ENCODE results near the gene CYTH2. TPM values are rescaled to one million over a fixed set of nuclear protein-coding genes. Genes with fewer than 3 reads are reported as not detected.

CYTH2 gene
- polyA plus RNA-seq, 6 donors from 2014 or later = 10.0 to 29.9 (median 20.3) TPM

GRCh38 chr19:48444936-48445200 lies 24.3 kb upstream of the CYTH2 start:
- Mint-ChIP-seq H3K27me3 (peaks cover 9 to 21% (median 20%) of the 10 kb centered on the region in 3 donors), H3K27ac (peak overlapping the region in 3 of 6 donors; percentile 97 to 99 (median 99)), H3K36me3 (peaks cover 4 to 20% of the 10 kb centered on the region in 2 donors), H3K4me3 (peak overlapping the region; percentile 95 to 99 (median 99)), H3K4me1 (peaks cover 33 to 45% (median 37%) of the 10 kb centered on the region in 3 donors), H3K9me3 (no peaks in the 10 kb centered on the region)
- DNase-seq (no peak), ATAC-seq (ENCODE audit: low read depth in 2 of 2) (no peak)

- H3K27me3 Mint-ChIP-seq = peaks cover 9 to 21% (median 20%) of the 10 kb centered on the region in 3 donors
- peak overlapping the region; percentile 95 to 99 (median 99) for H3K4me3 Mint-ChIP-seq
- DNase-seq = no peak
- ATAC-seq (ENCODE audit: low read depth in 2 of 2) = peak; percentile 35 to 43
- peaks cover 4 to 20% of the 10 kb centered on the region in 2 donors for H3K36me3 Mint-ChIP-seq
- peak overlapping the region; percentile 97 to 99 (median 99) for H3K27ac Mint-ChIP-seq
- no peaks in the 10 kb centered on the region for H3K9me3 Mint-ChIP-seq
- peaks cover 33 to 45% (median 37%) of the 10 kb centered on the region in 3 donors for H3K4me1 Mint-ChIP-seq
Measured at GRCh38 chr19:48445256-48445605, 23.9 kb upstream of the CYTH2 start.

DNA sequence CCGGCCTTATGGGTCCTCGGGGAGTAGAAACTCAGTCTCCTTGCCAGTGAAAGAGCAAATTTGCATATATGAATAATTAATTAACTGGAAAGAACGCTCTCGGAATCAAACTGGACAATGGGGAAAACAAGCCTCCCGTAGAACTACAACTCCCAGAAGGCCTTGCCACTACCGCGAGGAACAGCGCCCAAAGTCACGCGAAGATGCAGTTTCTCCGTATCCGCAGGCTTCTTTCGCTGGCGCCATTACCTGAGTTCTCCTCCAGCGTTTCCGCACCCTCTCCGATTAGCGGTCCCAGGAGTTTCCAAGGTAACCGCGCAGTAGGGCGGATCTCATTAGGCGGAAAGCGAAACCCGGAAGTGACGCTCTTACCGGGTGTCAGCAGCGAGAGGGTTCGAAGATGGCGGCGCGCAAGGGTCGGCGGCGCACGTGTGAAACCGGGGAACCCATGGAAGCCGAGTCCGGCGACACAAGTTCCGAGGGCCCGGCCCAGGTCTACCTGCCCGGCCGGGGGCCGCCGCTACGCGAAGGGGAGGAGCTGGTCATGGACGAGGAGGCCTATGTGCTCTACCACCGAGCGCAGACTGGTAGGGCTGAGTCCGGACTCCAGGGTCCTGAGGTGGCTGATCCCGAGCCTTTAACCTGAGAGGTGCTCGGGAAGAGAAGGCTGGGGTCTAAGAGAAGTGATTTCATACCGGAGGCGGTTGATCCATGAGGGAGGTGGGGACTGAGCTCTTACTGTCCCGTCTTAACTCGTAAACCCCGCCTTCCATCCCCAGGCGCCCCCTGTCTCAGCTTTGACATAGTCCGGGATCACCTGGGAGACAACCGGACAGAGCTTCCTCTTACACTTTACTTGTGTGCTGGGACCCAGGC lies 23.3 kb upstream of the CYTH2 start, which contains the start of gene GRWD1:
GRWD1 (plus strand) TSS at position 378 of the 876 bp plus-strand sequence; CDS start at position 401, 23 bp downstream.
- no peaks in the 10 kb centered on the region for H3K9me3 Mint-ChIP-seq
- H3K4me1 Mint-ChIP-seq = peaks cover 33 to 45% (median 37%) of the 10 kb centered on the region in 3 donors
- H3K4me3 Mint-ChIP-seq = peak within 1 kb of the TSS; percentile 95 to 99 (median 99)
- peak within 1 kb of the TSS; percentile 97 to 99 (median 99) for H3K27ac Mint-ChIP-seq
- peaks cover 4 to 20% of the 10 kb centered on the region in 2 donors for H3K36me3 Mint-ChIP-seq
- peaks cover 9 to 21% (median 20%) of the 10 kb centered on the region in 3 donors for H3K27me3 Mint-ChIP-seq
- peak; percentile 87 to 89 for ATAC-seq (ENCODE audit: low read depth in 2 of 2)
- DNase-seq = peak; percentile 87

DNA sequence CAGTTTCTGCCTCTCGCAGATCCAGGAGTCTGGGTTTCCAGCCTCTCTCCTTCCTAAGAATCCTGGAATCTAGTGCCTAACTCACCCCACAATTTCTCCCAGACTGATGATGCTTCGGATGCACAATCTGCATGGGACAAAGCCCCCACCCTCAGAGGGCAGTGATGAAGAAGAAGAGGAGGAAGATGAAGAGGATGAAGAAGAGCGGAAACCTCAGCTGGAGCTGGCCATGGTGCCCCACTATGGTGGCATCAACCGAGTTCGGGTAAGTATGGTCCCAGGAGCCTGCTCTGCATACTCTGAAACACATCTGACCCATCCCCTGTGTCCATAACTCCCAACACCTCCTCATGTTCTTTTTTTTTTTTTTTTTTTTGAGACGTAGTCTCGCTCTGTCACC lies 22.6 kb upstream of the CYTH2 start:
- peaks cover 33 to 44% (median 37%) of the 10 kb centered on the region in 3 donors for H3K4me1 Mint-ChIP-seq
- H3K9me3 Mint-ChIP-seq = no peaks in the 10 kb centered on the region
- no peak for DNase-seq
- peak overlapping the region in 4 of 6 donors; percentile 97 to 99 (median 99) for H3K27ac Mint-ChIP-seq
- ATAC-seq (ENCODE audit: low read depth in 2 of 2) = no peak
- peak overlapping the region; percentile 95 to 99 (median 99) for H3K4me3 Mint-ChIP-seq
- H3K27me3 Mint-ChIP-seq = peaks cover 6 to 17% (median 17%) of the 10 kb centered on the region in 3 donors
- H3K36me3 Mint-ChIP-seq = peaks cover 4 to 20% of the 10 kb centered on the region in 2 donors

DNA sequence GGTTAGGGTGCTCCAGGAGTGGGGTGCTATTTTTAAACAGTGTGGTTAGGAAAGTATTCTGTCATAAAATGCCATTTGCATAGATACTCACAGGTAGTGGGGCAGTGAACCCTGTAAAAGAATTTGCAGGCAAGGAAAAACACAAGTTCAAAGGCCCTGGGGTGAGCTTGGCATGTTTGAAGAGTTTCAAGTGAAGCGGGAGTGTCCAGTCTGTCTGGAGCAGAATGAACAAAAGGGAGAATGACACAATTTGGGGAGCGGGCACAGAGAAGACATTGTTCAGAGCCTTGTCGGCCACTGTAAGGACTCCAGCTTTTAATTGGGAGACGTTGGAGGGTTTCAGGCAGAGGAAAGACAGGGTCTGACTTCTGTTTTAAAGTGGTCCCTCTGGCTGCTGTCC lies 20.6 kb upstream of the CYTH2 start:
- H3K4me1 Mint-ChIP-seq = peaks cover 25 to 40% (median 39%) of the 10 kb centered on the region in 3 donors
- H3K36me3 Mint-ChIP-seq = peaks cover 4 to 20% of the 10 kb centered on the region in 2 donors
- DNase-seq (no peak), ATAC-seq (ENCODE audit: low read depth in 2 of 2) (no peak)
- H3K27me3 Mint-ChIP-seq = peaks cover 0 to 9% (median 8%) of the 10 kb centered on the region in 3 donors
- peak overlapping the region in 2 of 8 donors; percentile 71 to 75 for H3K4me3 Mint-ChIP-seq
- H3K9me3 Mint-ChIP-seq = no peaks in the 10 kb centered on the region
- peak overlapping the region in 2 of 6 donors; percentile 71 to 75 for H3K27ac Mint-ChIP-seq

GRCh38 chr19:48450441-48450840 lies 18.7 kb upstream of the CYTH2 start:
- Mint-ChIP-seq H3K27ac (no peak overlapping the region), H3K27me3 (no peaks in the 10 kb centered on the region), H3K4me3 (no peak overlapping the region), H3K4me1 (peaks cover 23 to 37% (median 37%) of the 10 kb centered on the region in 3 donors), H3K9me3 (no peaks in the 10 kb centered on the region), H3K36me3 (peaks cover 9 to 23% of the 10 kb centered on the region in 2 donors)
- ATAC-seq (ENCODE audit: low read depth in 2 of 2) (no peak), DNase-seq (no peak)

- H3K27me3 Mint-ChIP-seq = no peaks in the 10 kb centered on the region
- DNase-seq (no peak), ATAC-seq (ENCODE audit: low read depth in 2 of 2) (no peak)
- no peak overlapping the region for H3K27ac Mint-ChIP-seq
- peaks cover 9 to 23% of the 10 kb centered on the region in 2 donors for H3K36me3 Mint-ChIP-seq
- peaks cover 20 to 41% (median 33%) of the 10 kb centered on the region in 3 donors for H3K4me1 Mint-ChIP-seq
- no peak overlapping the region for H3K4me3 Mint-ChIP-seq
- no peaks in the 10 kb centered on the region for H3K9me3 Mint-ChIP-seq
Measured at GRCh38 chr19:48450863-48451262, 18.3 kb upstream of the CYTH2 start.

DNA sequence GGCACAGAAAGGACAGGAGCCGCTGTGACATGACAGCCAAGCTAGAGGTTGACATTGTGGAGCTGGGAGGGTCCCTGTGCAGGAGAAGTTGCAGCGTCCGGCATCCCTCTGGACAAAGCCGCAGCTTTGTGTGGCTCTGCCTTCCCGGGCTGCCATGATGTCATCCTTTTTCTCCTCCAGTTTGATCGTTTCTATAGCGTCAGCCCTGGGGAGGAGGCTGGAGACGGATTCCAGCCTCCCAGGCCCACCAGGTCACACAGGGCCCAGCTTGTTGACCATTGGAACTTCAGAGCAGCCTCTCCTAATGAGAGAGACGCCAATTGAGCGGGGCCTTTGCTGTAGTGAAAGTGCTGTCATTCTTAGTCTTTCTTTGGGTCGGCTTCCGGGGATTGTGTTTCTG lies 17.5 kb upstream of the CYTH2 start:
- peaks cover 20 to 38% (median 27%) of the 10 kb centered on the region in 3 donors for H3K4me1 Mint-ChIP-seq
- no peaks in the 10 kb centered on the region for H3K27me3 Mint-ChIP-seq
- DNase-seq (no peak), ATAC-seq (ENCODE audit: low read depth in 2 of 2) (no peak)
- no peaks in the 10 kb centered on the region for H3K9me3 Mint-ChIP-seq
- no peak overlapping the region for H3K27ac Mint-ChIP-seq
- peak overlapping the region in 1 of 8 donors; percentile 38 for H3K4me3 Mint-ChIP-seq
- H3K36me3 Mint-ChIP-seq = peaks cover 9 to 23% of the 10 kb centered on the region in 2 donors

- Mint-ChIP-seq H3K9me3 (no peaks in the 10 kb centered on the region), H3K27me3 (no peaks in the 10 kb centered on the region), H3K36me3 (peaks cover 9 to 23% of the 10 kb centered on the region in 2 donors), H3K4me1 (peaks cover 20 to 36% (median 24%) of the 10 kb centered on the region in 3 donors), H3K4me3 (no peak overlapping the region), H3K27ac (no peak overlapping the region)
- DNase-seq (no peak), ATAC-seq (ENCODE audit: low read depth in 2 of 2) (no peak)
Measured at GRCh38 chr19:48452289-48453190, 16.6 kb upstream of the CYTH2 start.

DNA sequence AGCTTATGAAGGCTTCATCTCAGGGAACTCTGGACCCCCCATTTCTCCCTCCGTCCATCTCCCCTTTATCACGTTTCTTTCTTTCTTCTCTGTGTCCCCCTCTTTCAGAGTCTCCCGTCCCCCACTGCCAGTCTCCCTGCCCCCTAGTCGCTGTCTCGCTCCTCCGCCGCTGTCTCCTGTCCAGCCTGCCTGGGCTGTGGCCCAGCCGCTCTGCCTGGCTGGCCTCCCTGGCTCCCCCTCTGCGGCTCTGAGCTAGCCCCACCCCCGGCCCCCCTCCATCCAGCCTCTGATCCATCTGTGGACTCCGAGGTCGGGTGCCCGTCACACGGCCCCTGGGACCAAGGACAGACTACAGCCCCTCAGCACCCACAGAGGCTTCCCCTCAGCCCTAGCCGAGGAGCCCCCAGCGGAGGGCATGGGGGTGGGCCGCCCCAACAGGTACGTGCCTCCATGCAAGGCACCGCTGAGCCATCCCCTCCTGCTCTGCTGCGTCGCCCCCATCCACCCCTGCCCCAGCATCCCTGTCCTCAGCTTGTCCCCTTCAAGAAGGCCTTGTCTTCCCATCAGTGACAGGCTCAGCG lies 14.9 kb upstream of the CYTH2 start:
- ATAC-seq (ENCODE audit: low read depth in 2 of 2) (no peak), DNase-seq (no peak)
- Mint-ChIP-seq H3K27ac (peak overlapping the region in 1 of 6 donors; percentile 48), H3K4me3 (no peak overlapping the region), H3K4me1 (peaks cover 11 to 25% (median 16%) of the 10 kb centered on the region in 3 donors), H3K9me3 (no peaks in the 10 kb centered on the region), H3K36me3 (peaks cover 5 to 10% of the 10 kb centered on the region in 2 donors), H3K27me3 (no peaks in the 10 kb centered on the region)

- ATAC-seq (ENCODE audit: low read depth in 2 of 2) (no peak), DNase-seq (no peak)
- Mint-ChIP-seq H3K36me3 (peaks cover 5 to 9% of the 10 kb centered on the region in 2 donors), H3K4me3 (peak within 1 kb of the TSS in 1 of 8 donors; percentile 20), H3K4me1 (peaks cover 11 to 25% (median 16%) of the 10 kb centered on the region in 3 donors), H3K27me3 (no peaks in the 10 kb centered on the region), H3K27ac (peak within 1 kb of the TSS in 4 of 6 donors; percentile 20 to 84 (median 38)), H3K9me3 (no peaks in the 10 kb centered on the region)
Measured at GRCh38 chr19:48455171-48455907, 13.8 kb upstream of the CYTH2 start, which contains the start of gene KCNJ14. Gene KCNJ14 (plus strand): TSS chr19:48455574. CDS start chr19:48461725, 6,151 bp downstream.

DNA sequence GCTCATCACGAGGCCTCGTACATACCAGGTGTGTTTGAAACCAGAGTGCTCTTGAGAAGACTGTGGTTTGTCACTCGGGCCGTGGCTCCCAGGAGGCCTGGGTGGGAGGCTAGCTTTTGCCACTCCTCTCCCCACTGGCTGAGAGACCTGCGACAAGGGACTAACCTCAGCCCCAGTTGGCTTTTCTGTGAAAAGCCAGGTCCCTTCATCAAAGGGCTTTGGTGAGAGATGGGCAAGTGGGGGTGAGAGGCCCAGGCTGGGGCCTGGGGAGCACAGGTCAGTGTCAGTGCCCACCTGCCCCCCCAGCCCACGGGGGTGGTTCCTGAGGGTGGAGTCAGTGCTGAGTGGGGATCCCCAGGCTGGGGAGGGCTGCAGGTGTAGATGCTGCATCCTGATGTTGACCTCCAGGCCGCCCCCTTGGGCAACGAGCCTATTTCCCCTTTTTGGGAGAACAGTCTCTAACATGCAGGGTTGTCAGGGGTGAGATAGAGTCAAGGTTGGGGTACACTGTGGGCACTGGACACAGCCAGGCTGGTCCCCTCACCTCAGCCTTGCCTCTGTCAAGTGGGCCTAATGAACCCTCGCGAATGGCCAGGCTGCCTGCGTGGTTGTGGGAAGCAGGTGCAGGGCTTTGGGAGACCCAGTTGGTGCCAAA lies 13.1 kb upstream of the CYTH2 start:
- H3K4me1 Mint-ChIP-seq = peaks cover 11 to 25% (median 16%) of the 10 kb centered on the region in 3 donors
- peak in 1 of 2 donors; percentile 18 for ATAC-seq (ENCODE audit: low read depth in 2 of 2)
- DNase-seq = no peak
- peaks cover 5 to 9% of the 10 kb centered on the region in 2 donors for H3K36me3 Mint-ChIP-seq
- no peaks in the 10 kb centered on the region for H3K27me3 Mint-ChIP-seq
- no peak overlapping the region for H3K4me3 Mint-ChIP-seq
- peak overlapping the region in 1 of 6 donors; percentile 84 for H3K27ac Mint-ChIP-seq
- no peaks in the 10 kb centered on the region for H3K9me3 Mint-ChIP-seq

Measured in naive B cell (primary cell).